Measurements from ENCODE around the gene ANKRD33B. TPM values are rescaled to one million over a fixed set of nuclear protein-coding genes. Genes with fewer than 3 reads are reported as not detected.

ANKRD33B gene
- total RNA-seq, 1 experiment from 2014 or later, result 25.3 TPM

GRCh38 chr5:10634562-10634961 is 70.7 kb downstream of the ANKRD33B start:
- H3K9me3 ChIP-seq, result no peaks in the 10 kb centered on the region
- Mint-ChIP-seq H3K36me3 (ENCODE audit: insufficient read depth, unreplicated experiment) (peaks cover 41% of the 10 kb centered on the region), H3K27me3 (ENCODE audit: insufficient read depth, unreplicated experiment) (no peaks in the 10 kb centered on the region), H3K4me1 (ENCODE audit: low read depth, unreplicated experiment) (no peaks in the 10 kb centered on the region), H3K9me3 (ENCODE audit: unreplicated experiment) (peaks cover 18% of the 10 kb centered on the region), H3K27ac (ENCODE audit: unreplicated experiment) (no peak overlapping the region), H3K4me3 (ENCODE audit: unreplicated experiment) (no peak overlapping the region)
- H3K4me1 ChIP-seq, result no peaks in the 10 kb centered on the region
- no peak overlapping the region for H3K4me3 ChIP-seq (ENCODE audit: low read depth, low read length)
- CTCF ChIA-PET, result no interaction called here
- no TSS peak for BruUV-seq (replicated peaks)
- intact Hi-C loops (cut with micrococcal nuclease; ENCODE audit: unreplicated experiment), result no loop called here
- no peaks in the 10 kb centered on the region for H3K27me3 ChIP-seq (replicated peaks; ENCODE audit: control insufficient read depth, insufficient read depth, low read length)
- no peak for DNase-seq
- POLR2A ChIA-PET, result no interaction called here
- no peak for TF ChIP-seq CTCF (IDR thresholded peaks at IDR 0.05; ENCODE audit: insufficient read depth in 1 of 2, low read depth in 1 of 2, low read length in 1 of 2, severe bottlenecking in 1 of 2, unreplicated experiment in 1 of 2)
- no peaks in the 10 kb centered on the region for H3K36me3 ChIP-seq (ENCODE audit: control insufficient read depth, insufficient read depth, low read length)

- no peak for DNase-seq
- no peaks in the 10 kb centered on the region for H3K27me3 Mint-ChIP-seq (ENCODE audit: insufficient read depth, unreplicated experiment)
- peaks cover 43% of the 10 kb centered on the region for H3K36me3 Mint-ChIP-seq (ENCODE audit: insufficient read depth, unreplicated experiment)
- no peak overlapping the region for H3K4me3 Mint-ChIP-seq (ENCODE audit: unreplicated experiment)
- H3K9me3 ChIP-seq, result no peaks in the 10 kb centered on the region
- CTCF ChIA-PET, result no interaction called here
- TF ChIP-seq CTCF (IDR thresholded peaks at IDR 0.05; ENCODE audit: insufficient read depth in 1 of 2, low read depth in 1 of 2, low read length in 1 of 2, severe bottlenecking in 1 of 2, unreplicated experiment in 1 of 2), result no peak
- no peak overlapping the region for H3K4me3 ChIP-seq (ENCODE audit: low read depth, low read length)
- no peaks in the 10 kb centered on the region for H3K36me3 ChIP-seq (ENCODE audit: control insufficient read depth, insufficient read depth, low read length)
- BruUV-seq (replicated peaks), result no TSS peak
- no peak overlapping the region for H3K27ac Mint-ChIP-seq (ENCODE audit: unreplicated experiment)
- no peaks in the 10 kb centered on the region for H3K4me1 ChIP-seq
- H3K4me1 Mint-ChIP-seq (ENCODE audit: low read depth, unreplicated experiment), result no peaks in the 10 kb centered on the region
- POLR2A ChIA-PET, result no interaction called here
- no peaks in the 10 kb centered on the region for H3K27me3 ChIP-seq (replicated peaks; ENCODE audit: control insufficient read depth, insufficient read depth, low read length)
- peaks cover 14% of the 10 kb centered on the region for H3K9me3 Mint-ChIP-seq (ENCODE audit: unreplicated experiment)
- intact Hi-C loops (cut with micrococcal nuclease; ENCODE audit: unreplicated experiment), result no loop called here
Measured at GRCh38 chr5:10635257-10635866, 71.5 kb downstream of the ANKRD33B start.

GRCh38 chr5:10635867-10636350 is 72.0 kb downstream of the ANKRD33B start:
- no peaks in the 10 kb centered on the region for H3K27me3 ChIP-seq (replicated peaks; ENCODE audit: control insufficient read depth, insufficient read depth, low read length)
- no peak overlapping the region for H3K4me3 ChIP-seq (ENCODE audit: low read depth, low read length)
- H3K9me3 ChIP-seq, result no peaks in the 10 kb centered on the region
- TF ChIP-seq CTCF (IDR thresholded peaks at IDR 0.05; ENCODE audit: insufficient read depth in 1 of 2, low read depth in 1 of 2, low read length in 1 of 2, severe bottlenecking in 1 of 2, unreplicated experiment in 1 of 2), result no peak
- Mint-ChIP-seq H3K27me3 (ENCODE audit: insufficient read depth, unreplicated experiment) (no peaks in the 10 kb centered on the region), H3K9me3 (ENCODE audit: unreplicated experiment) (peaks cover 14% of the 10 kb centered on the region), H3K4me1 (ENCODE audit: low read depth, unreplicated experiment) (no peaks in the 10 kb centered on the region), H3K4me3 (ENCODE audit: unreplicated experiment) (no peak overlapping the region), H3K27ac (ENCODE audit: unreplicated experiment) (no peak overlapping the region), H3K36me3 (ENCODE audit: insufficient read depth, unreplicated experiment) (peaks cover 44% of the 10 kb centered on the region)
- no peaks in the 10 kb centered on the region; the same call in 1 of the 2 replicates for H3K36me3 ChIP-seq (ENCODE audit: control insufficient read depth, insufficient read depth, low read length)
- ChIA-PET CTCF (no interaction called here), POLR2A (no interaction called here)
- no peaks in the 10 kb centered on the region for H3K4me1 ChIP-seq
- no peak for DNase-seq
- intact Hi-C loops (cut with micrococcal nuclease; ENCODE audit: unreplicated experiment), result no loop called here
- no TSS peak for BruUV-seq (replicated peaks)
